Calu3 (cell line): ENCODE measurements around the gene GPR176. TPM values are rescaled to one million over a fixed set of nuclear protein-coding genes. Genes with fewer than 3 reads are reported as not detected.
A peak's percentile ranks its signal among the peaks of the same experiment; 100 is the strongest.

Experiments used
- BruUV-seq: library from RNA; stranded (reverse); fragments of 400-500 nt; replicated peaks from 2 replicates; lab custom pipeline; 2021; lab: Mats Ljungman, UMichigan
- CTCF ChIA-PET: fragments of 300-600 bp; sonication (Branson Sonifier 250); formaldehyde crosslinking; loops from one replicate; lab custom pipeline; 2022; ENCODE audit warnings: antibody characterized with exemption; lab: Charles Lee
- DNase-seq: peaks from one replicate; pipeline ENCODE4 v3.0.0; 2022
- H3K27ac Mint-ChIP-seq: one replicate; pipeline ENCODE4 v1.8.0; 2022; ENCODE audit warnings: mixed read lengths; ENCODE audit not compliant: unreplicated experiment
- H3K27me3 Mint-ChIP-seq: one replicate; pipeline ENCODE4 v1.8.0; 2022; ENCODE audit warnings: mixed read lengths; ENCODE audit not compliant: unreplicated experiment
- H3K36me3 Mint-ChIP-seq: one replicate; pipeline ENCODE4 v1.8.0; 2022; ENCODE audit warnings: mild to moderate bottlenecking, moderate library complexity, mixed read lengths; ENCODE audit not compliant: insufficient read depth, unreplicated experiment
- H3K4me1 Mint-ChIP-seq: one replicate; pipeline ENCODE4 v1.8.0; 2022; ENCODE audit warnings: mild to moderate bottlenecking, low read depth, mixed read lengths; ENCODE audit not compliant: unreplicated experiment
- H3K4me3 Mint-ChIP-seq: one replicate; pipeline ENCODE4 v1.8.0; 2022; ENCODE audit warnings: mild to moderate bottlenecking, low read depth, moderate library complexity, mixed read lengths; ENCODE audit not compliant: unreplicated experiment
- H3K9me3 Mint-ChIP-seq: one replicate; pipeline ENCODE4 v1.8.0; 2022; ENCODE audit warnings: low read depth, mixed read lengths; ENCODE audit not compliant: unreplicated experiment
- CTCF ChIP-seq: fragments of 200-600 bp; IDR thresholded peaks from one replicate; pipeline ENCODE4 v1.8.0; 2022; ENCODE audit warnings: antibody characterized with exemption; ENCODE audit not compliant: unreplicated experiment
- intact Hi-C: fragments of 100-400 bp; cut with micrococcal nuclease; formaldehyde crosslinking; loops from one replicate; pipeline ENCODE4 v1.10.0; 2022; ENCODE audit not compliant: unreplicated experiment
- total RNA-seq: library from RNA; stranded (reverse); gene quantifications from 2 replicates; pipeline ENCODE4 v1.2.3, GENCODE V29; 2022

GPR176 gene
- total RNA-seq, 1 experiment from 2014 or later = 10.2 TPM

DNA sequence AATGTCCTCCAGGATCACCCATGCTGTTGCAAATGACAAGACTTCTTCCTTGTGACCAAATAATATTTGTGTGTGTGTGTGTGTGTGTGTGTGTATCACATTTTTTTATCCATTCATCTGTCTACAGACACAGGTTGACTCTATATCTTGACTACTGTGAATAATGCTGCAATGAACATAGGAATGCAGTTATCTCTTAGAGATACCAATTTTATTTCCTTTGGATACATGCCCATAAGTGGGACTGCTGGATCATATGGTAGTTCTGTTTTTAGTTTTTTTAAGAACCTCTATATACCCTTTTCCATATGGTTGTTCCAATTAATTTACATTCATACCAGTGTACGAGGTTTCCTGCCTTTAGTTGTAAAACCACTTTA lies 41.7 kb downstream of the GPR176 start:
- CTCF ChIA-PET = no interaction called here
- no peak for DNase-seq
- no TSS peak for BruUV-seq
- H3K27ac Mint-ChIP-seq = no peak overlapping the region
- H3K27me3 Mint-ChIP-seq = no peaks in the 10 kb centered on the region
- no peak for TF ChIP-seq CTCF
- no peaks in the 10 kb centered on the region for H3K4me1 Mint-ChIP-seq
- intact Hi-C loops = loop anchor here (5.0 kb wide), 1 partner anchor 91 kb away; no protein-coding TSS in a partner anchor
- no peaks in the 10 kb centered on the region for H3K9me3 Mint-ChIP-seq
- no peaks in the 10 kb centered on the region for H3K36me3 Mint-ChIP-seq
- no peak overlapping the region for H3K4me3 Mint-ChIP-seq

DNA sequence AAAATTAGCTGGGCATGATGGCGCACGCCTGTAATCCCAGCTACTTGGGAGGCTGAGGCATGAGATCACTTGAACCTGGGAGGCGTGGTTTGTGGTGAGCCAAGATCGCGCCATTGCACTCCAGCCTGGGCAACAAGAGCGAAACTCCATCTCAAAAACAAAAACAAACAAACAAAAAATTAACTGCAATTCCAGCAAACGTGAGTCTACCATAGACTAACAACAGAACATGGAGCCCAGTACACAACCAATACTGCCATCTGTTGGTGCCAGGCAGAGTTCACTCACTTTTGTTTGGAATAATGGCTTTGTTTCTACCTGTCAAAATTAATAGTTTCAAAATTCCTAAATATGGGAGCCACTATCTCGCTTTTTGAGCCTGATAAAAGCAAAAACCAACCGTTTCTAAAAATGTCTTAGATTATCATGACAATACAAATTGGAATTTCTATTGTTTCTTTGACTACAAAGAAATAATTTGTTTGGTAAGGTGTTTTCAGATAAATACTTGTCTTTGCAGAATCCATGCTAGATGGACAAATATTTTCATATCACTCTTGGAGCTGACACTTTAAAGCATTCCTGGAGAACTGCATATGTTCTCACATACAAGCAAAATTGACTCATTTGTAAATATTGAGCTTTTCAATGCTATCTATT lies 45.0 kb downstream of the GPR176 start:
- BruUV-seq = no TSS peak
- H3K4me1 Mint-ChIP-seq = no peaks in the 10 kb centered on the region
- CTCF ChIA-PET = no interaction called here

GRCh38 chr15:39873978-39874377 lies 46.1 kb downstream of the GPR176 start:
- no peaks in the 10 kb centered on the region for H3K27me3 Mint-ChIP-seq
- no TSS peak for BruUV-seq
- no peak overlapping the region for H3K4me3 Mint-ChIP-seq
- H3K9me3 Mint-ChIP-seq = no peaks in the 10 kb centered on the region
- H3K4me1 Mint-ChIP-seq = no peaks in the 10 kb centered on the region
- H3K27ac Mint-ChIP-seq = no peak overlapping the region
- TF ChIP-seq CTCF = no peak
- CTCF ChIA-PET = interaction anchor here (0.7 kb wide), 1 partner anchor 21 kb away, joined by 3 read pairs; no protein-coding TSS in a partner anchor
- intact Hi-C loops = no loop called here
- no peaks in the 10 kb centered on the region for H3K36me3 Mint-ChIP-seq
- no peak for DNase-seq

More for the DNA sequence above, 45.0 kb downstream of the GPR176 start:
- Mint-ChIP-seq H3K27ac (no peak overlapping the region), H3K4me3 (no peak overlapping the region), H3K36me3 (no peaks in the 10 kb centered on the region), H3K9me3 (no peaks in the 10 kb centered on the region), H3K27me3 (no peaks in the 10 kb centered on the region)
- TF ChIP-seq CTCF = no peak
- intact Hi-C loops = loop anchor here (1.0 to 5.0 kb wide), 2 partner anchors 73 to 88 kb away; no protein-coding TSS in a partner anchor
- DNase-seq = peak; percentile 10

DNA sequence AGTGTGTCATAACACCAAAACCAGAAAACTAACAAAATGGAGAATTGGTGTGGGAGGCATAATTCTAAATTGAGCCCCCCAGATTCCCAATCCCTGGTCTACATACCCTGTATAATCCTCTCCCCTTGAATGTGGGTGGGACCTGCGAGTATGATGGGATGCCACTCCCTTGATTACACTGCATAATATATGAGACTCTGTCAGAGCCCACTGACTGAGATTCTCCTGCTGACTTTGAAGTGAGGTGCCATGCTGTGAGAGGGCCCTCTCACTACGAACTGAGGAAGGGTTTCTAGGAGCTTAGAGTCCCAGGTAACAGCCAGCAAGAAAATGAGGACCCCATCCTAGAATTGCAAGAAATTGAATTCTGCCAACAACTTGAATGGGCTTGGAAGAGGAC lies 49.5 kb downstream of the GPR176 start:
- Mint-ChIP-seq H3K27ac (no peak overlapping the region), H3K36me3 (no peaks in the 10 kb centered on the region), H3K4me1 (no peaks in the 10 kb centered on the region), H3K4me3 (no peak overlapping the region), H3K9me3 (no peaks in the 10 kb centered on the region), H3K27me3 (no peaks in the 10 kb centered on the region)
- DNase-seq = no peak
- TF ChIP-seq CTCF = no peak
- CTCF ChIA-PET = no interaction called here
- no TSS peak for BruUV-seq
- intact Hi-C loops = no loop called here
